Measurements from ENCODE around the gene CASP6.
A peak's percentile ranks its signal among the peaks of the same experiment; 100 is the strongest.

The CASP6 gene

DNA sequence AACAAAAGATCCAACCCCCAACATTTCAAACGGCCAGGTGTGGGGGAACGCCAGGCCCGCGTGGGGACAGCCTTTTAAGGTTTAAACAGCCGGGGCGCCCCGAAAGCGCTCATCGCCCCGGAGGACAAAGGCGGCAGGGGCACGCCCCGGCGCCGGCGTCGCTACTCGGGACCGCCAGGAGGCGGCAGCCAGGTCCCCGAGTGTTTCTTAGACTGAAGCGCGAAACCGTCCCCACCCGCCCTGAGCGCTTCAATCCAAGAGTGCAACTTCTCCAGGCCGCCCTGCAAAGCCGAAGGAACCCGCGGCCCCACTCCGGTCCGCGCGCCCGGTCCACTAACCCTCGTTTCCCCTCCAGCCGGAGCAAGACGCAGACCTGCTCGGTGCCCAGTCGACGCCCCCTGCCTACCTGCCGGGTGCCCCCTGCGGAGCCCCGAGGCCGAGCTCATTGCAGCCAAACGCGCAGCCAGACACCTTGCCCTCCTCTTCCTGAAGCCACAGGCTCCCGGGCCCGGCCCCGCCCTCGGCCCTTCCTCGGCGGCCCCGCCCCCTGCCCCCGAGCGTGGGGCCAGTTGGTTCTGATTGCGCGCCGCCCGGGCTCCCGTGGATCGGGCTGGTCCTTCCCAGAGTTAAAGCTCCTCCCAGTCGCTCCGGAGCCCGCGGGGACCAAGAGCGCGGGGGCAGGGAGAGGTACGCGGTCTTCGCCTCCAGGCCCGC is at the start of gene CASP6:
Gene CASP6 (minus strand): TSS at position 496 of the 714 bp plus-strand sequence. CDS start 50 bp downstream, at position 446.
- peak within 1 kb of the TSS; percentile 83 for H3K27ac ChIP-seq
- CTCF ChIA-PET, result interaction anchor here (0.6 to 0.7 kb wide), 4 partner anchors 10 to 991 kb away, joined by 3 to 4 read pairs (median 3); no protein-coding TSS in a partner anchor
- DNase-seq (ENCODE audit: low spot score), result peak; percentile 63
- TF ChIP-seq, protein P1, sequence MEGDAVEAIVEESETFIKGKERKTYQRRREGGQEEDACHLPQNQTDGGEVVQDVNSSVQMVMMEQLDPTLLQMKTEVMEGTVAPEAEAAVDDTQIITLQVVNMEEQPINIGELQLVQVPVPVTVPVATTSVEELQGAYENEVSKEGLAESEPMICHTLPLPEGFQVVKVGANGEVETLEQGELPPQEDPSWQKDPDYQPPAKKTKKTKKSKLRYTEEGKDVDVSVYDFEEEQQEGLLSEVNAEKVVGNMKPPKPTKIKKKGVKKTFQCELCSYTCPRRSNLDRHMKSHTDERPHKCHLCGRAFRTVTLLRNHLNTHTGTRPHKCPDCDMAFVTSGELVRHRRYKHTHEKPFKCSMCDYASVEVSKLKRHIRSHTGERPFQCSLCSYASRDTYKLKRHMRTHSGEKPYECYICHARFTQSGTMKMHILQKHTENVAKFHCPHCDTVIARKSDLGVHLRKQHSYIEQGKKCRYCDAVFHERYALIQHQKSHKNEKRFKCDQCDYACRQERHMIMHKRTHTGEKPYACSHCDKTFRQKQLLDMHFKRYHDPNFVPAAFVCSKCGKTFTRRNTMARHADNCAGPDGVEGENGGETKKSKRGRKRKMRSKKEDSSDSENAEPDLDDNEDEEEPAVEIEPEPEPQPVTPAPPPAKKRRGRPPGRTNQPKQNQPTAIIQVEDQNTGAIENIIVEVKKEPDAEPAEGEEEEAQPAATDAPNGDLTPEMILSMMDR (conservative IDR thresholded peaks at IDR 0.05; ENCODE audit: low read depth), result peak; percentile 65
- POLR2A ChIA-PET (ENCODE audit: low non-redundant PET), result interaction anchor here (0.9 kb wide), 1 partner anchor 26 kb away, joined by 3 read pairs; no protein-coding TSS in a partner anchor

- no peak for DNase-seq (ENCODE audit: low spot score)
- ChIA-PET CTCF (interaction anchor here (0.5 kb wide), 1 partner anchor 379 kb away, joined by 3 read pairs; no protein-coding TSS in a partner anchor), POLR2A (ENCODE audit: low non-redundant PET) (no interaction called here)
- H3K27ac ChIP-seq, result no peak overlapping the region
- TF ChIP-seq, protein P1 (conservative IDR thresholded peaks at IDR 0.05; ENCODE audit: low read depth), result no peak
These were observed 49.3 kb upstream of the CASP6 start for GRCh38 chr4:109752525-109752924.

GRCh38 chr4:109751852-109752251 is 48.6 kb upstream of the CASP6 start:
- TF ChIP-seq, protein P1 (conservative IDR thresholded peaks at IDR 0.05; ENCODE audit: low read depth), result no peak
- POLR2A ChIA-PET (ENCODE audit: low non-redundant PET), result no interaction called here

DNA sequence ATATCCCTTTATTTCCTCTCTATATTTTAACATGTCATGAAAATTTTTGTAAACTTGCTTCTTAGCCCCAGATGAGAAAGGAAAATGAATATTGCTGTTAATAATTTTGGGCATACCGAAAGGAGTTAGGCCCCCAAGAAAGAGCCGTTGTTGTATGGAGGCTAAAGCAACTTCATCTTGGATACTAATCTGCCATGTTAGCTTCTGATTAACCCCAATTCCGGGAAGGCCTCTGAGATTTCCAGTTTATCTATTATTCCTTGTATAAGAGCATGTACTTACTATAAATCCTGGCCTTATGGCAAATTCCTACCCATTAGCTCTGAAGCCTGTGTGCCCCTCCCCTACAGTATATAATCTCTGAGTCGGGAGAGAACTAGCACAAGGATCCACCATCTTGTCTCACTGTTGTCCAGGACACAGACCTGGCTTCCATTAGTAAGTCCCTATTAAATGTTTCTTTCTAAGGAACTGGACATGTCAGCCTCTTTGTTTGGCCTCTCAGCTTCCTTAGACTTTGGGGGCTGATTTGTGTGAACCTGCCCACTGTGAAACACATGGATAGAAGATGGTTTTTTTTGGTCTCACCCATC is 47.5 kb upstream of the CASP6 start:
- no peak overlapping the region for H3K27ac ChIP-seq
- CTCF ChIA-PET, result no interaction called here
- TF ChIP-seq, protein P1 (conservative IDR thresholded peaks at IDR 0.05; ENCODE audit: low read depth), result no peak
- DNase-seq (ENCODE audit: low spot score), result no peak
- POLR2A ChIA-PET (ENCODE audit: low non-redundant PET), result no interaction called here

More at GRCh38 chr4:109751852-109752251, 48.6 kb upstream of the CASP6 start:
- H3K27ac ChIP-seq, result no peak overlapping the region
- DNase-seq (ENCODE audit: low spot score), result no peak
- CTCF ChIA-PET, result interaction anchor here (0.6 kb wide), 1 partner anchor 22 kb away, joined by 3 read pairs; no protein-coding TSS in a partner anchor

DNA sequence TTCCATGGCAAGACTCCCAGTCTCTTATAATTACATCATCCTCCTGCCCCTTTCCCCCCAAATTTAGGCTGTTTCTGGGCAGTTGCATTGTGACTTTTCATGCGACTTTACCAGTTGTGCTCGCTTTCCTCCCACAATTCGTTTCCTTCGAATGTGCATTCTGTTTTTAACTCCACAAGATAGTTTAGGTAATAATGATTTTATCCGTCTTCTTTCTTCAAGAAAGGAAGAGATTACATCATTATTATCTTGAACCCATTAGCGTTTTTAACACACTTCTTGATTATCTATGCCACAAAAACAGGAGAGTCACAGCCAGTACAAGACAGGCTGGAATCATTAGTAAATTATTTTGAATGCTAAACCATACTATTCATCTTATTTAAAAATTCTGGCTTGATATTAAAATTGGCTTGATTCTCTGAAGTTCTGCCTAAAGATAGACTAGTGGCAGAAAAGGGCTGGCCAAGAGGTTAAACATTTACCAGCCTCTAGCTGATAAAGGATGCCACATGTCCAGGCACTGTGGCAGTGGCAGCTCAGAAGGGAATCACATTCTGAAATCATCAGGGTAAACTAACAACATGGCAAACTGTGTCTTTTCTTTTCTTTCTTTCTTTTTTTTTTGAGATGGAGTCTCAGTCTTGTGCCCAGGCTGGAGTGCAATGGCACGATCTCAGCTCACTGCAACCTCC is 46.3 kb upstream of the CASP6 start:
- ChIA-PET CTCF (no interaction called here), POLR2A (ENCODE audit: low non-redundant PET) (no interaction called here)
- TF ChIP-seq, protein P1 (conservative IDR thresholded peaks at IDR 0.05; ENCODE audit: low read depth), result no peak
- no peak overlapping the region for H3K27ac ChIP-seq
- DNase-seq (ENCODE audit: low spot score), result no peak

GRCh38 chr4:109748114-109748513 is 44.9 kb upstream of the CASP6 start:
- POLR2A ChIA-PET (ENCODE audit: low non-redundant PET), result no interaction called here
- TF ChIP-seq, protein P1 (conservative IDR thresholded peaks at IDR 0.05; ENCODE audit: low read depth), result no peak
- CTCF ChIA-PET, result no interaction called here
- no peak overlapping the region for H3K27ac ChIP-seq
- no peak for DNase-seq (ENCODE audit: low spot score)
